H7 (cell line): ENCODE measurements around the gene CTNNA3. TPM values are rescaled to one million over a fixed set of nuclear protein-coding genes. Genes with fewer than 3 reads are reported as not detected.

ENCODE experiments used
- DNase-seq: peaks from one replicate; pipeline ENCODE4 v3.0.0; 2012
- H3K27me3 ChIP-seq: 2 replicates; pipeline ENCODE4 v1.6.0; 2011; ENCODE audit warnings: mild to moderate bottlenecking, low read length; ENCODE audit not compliant: control insufficient read depth, insufficient read depth
- H3K36me3 ChIP-seq: replicated peaks from 2 replicates; pipeline ENCODE4 v1.5.1; 2011; ENCODE audit warnings: low read length; ENCODE audit not compliant: control insufficient read depth, insufficient read depth
- H3K4me3 ChIP-seq: 2 replicates; pipeline ENCODE4 v1.5.1; 2011; ENCODE audit warnings: low read depth, mild to moderate bottlenecking, control low read depth, low read length, moderate library complexity; ENCODE audit not compliant: insufficient read depth
- total RNA-seq: library from RNA; depleted of rRNA; stranded (reverse); fragments of >200 nt; shearing (Covaris generic); gene quantifications from 2 replicates; pipeline ENCODE4 v1.2.3, GENCODE V29; 2014

The CTNNA3 gene
- total RNA-seq, 1 experiment from 2014 or later = 10.6 TPM

- H3K36me3 ChIP-seq = no peaks in the 10 kb centered on the region
- H3K27me3 ChIP-seq = no peaks in the 10 kb centered on the region
- H3K4me3 ChIP-seq = no peak overlapping the region
- DNase-seq = no peak
Observed at GRCh38 chr10:66990143-66990830, 705.7 kb downstream of the CTNNA3 start.

- no peaks in the 10 kb centered on the region for H3K36me3 ChIP-seq
- H3K4me3 ChIP-seq = no peak overlapping the region
- DNase-seq = no peak
- H3K27me3 ChIP-seq = no peaks in the 10 kb centered on the region
Observed at GRCh38 chr10:66983475-66983818, 712.5 kb downstream of the CTNNA3 start.

GRCh38 chr10:66982792-66983474 is 713.1 kb downstream of the CTNNA3 start:
- Histone ChIP-seq H3K4me3 (no peak overlapping the region), H3K36me3 (no peaks in the 10 kb centered on the region), H3K27me3 (no peaks in the 10 kb centered on the region)
- DNase-seq = no peak

GRCh38 chr10:66982053-66982420 is 714.0 kb downstream of the CTNNA3 start:
- H3K4me3 ChIP-seq = no peak overlapping the region
- H3K27me3 ChIP-seq = no peaks in the 10 kb centered on the region
- no peaks in the 10 kb centered on the region for H3K36me3 ChIP-seq
- DNase-seq = no peak

GRCh38 chr10:66981361-66982052 is 714.5 kb downstream of the CTNNA3 start:
- Histone ChIP-seq H3K4me3 (no peak overlapping the region), H3K36me3 (no peaks in the 10 kb centered on the region), H3K27me3 (no peaks in the 10 kb centered on the region)
- DNase-seq = no peak

GRCh38 chr10:66980246-66980815 is 715.7 kb downstream of the CTNNA3 start:
- Histone ChIP-seq H3K27me3 (no peaks in the 10 kb centered on the region), H3K36me3 (no peaks in the 10 kb centered on the region), H3K4me3 (no peak overlapping the region)
- no peak for DNase-seq

GRCh38 chr10:66964946-66965345 is 731.0 kb downstream of the CTNNA3 start:
- H3K4me3 ChIP-seq = no peak overlapping the region
- DNase-seq = no peak
- H3K27me3 ChIP-seq = no peaks in the 10 kb centered on the region
- H3K36me3 ChIP-seq = no peaks in the 10 kb centered on the region; the same call in 1 of the 2 replicates

- Histone ChIP-seq H3K4me3 (no peak overlapping the region), H3K27me3 (no peaks in the 10 kb centered on the region), H3K36me3 (no peaks in the 10 kb centered on the region)
- DNase-seq = no peak
Observed at GRCh38 chr10:66958466-66958865, 737.5 kb downstream of the CTNNA3 start.

- no peak for DNase-seq
- Histone ChIP-seq H3K36me3 (no peaks in the 10 kb centered on the region), H3K4me3 (no peak overlapping the region), H3K27me3 (no peaks in the 10 kb centered on the region)
Observed at GRCh38 chr10:66951896-66952295, 744.1 kb downstream of the CTNNA3 start.

- Histone ChIP-seq H3K4me3 (no peak overlapping the region), H3K36me3 (no peaks in the 10 kb centered on the region), H3K27me3 (no peaks in the 10 kb centered on the region)
- DNase-seq = no peak
Observed at GRCh38 chr10:66943590-66943989, 752.4 kb downstream of the CTNNA3 start.

GRCh38 chr10:66942407-66942806 is 753.6 kb downstream of the CTNNA3 start:
- no peaks in the 10 kb centered on the region for H3K27me3 ChIP-seq
- DNase-seq = no peak
- no peak overlapping the region for H3K4me3 ChIP-seq
- H3K36me3 ChIP-seq = no peaks in the 10 kb centered on the region

GRCh38 chr10:66941491-66941890 is 754.5 kb downstream of the CTNNA3 start:
- no peak overlapping the region for H3K4me3 ChIP-seq

GRCh38 chr10:66940965-66941364 is 755.0 kb downstream of the CTNNA3 start:
- no peaks in the 10 kb centered on the region for H3K36me3 ChIP-seq
- DNase-seq = no peak
- H3K4me3 ChIP-seq = no peak overlapping the region
- H3K27me3 ChIP-seq = no peaks in the 10 kb centered on the region

More at GRCh38 chr10:66941491-66941890, 754.5 kb downstream of the CTNNA3 start:
- Histone ChIP-seq H3K36me3 (no peaks in the 10 kb centered on the region), H3K27me3 (no peaks in the 10 kb centered on the region)
- no peak for DNase-seq

- H3K27me3 ChIP-seq = no peaks in the 10 kb centered on the region
- no peaks in the 10 kb centered on the region for H3K36me3 ChIP-seq
- H3K4me3 ChIP-seq = no peak overlapping the region
- DNase-seq = no peak
Observed at GRCh38 chr10:66934711-66935110, 761.3 kb downstream of the CTNNA3 start.

GRCh38 chr10:66931949-66932343 is 764.0 kb downstream of the CTNNA3 start:
- Histone ChIP-seq H3K4me3 (no peak overlapping the region), H3K27me3 (peaks cover 18% of the 10 kb centered on the region), H3K36me3 (no peaks in the 10 kb centered on the region)
- DNase-seq = no peak
